ENCODE measurements around the gene KRT1. TPM values are rescaled to one million over a fixed set of nuclear protein-coding genes. Genes with fewer than 3 reads are reported as not detected.
"Not testable (repeated sequence)": the region's sequence is repeated elsewhere in the genome, so short reads cannot be mapped to it uniquely, and the experiment has no call there.

The KRT1 gene
- total RNA-seq, 6 experiments from 2014 or later = not detected

DNA sequence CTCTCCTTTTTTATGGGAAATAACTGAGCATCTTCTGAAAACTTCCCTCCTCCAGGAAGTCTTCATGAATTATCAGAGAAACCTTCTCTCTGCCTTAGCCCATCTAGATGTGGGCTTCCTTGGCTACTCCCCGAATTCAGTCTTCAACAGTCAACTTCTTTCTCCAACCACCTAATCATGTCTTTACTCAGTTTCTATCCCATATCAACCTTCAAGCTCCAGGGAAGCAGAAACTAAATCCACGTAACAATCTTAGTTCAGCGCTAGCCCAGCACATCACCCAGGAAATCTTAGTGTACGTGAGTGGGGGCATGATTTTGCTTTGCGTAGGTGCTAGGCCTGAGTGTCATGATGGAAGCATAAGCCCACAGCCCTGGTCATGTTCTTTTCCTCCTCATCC lies 35.9 kb upstream of the KRT1 start:
- WGBS (ENCODE audit: insufficient coverage, low coverage, low lambda C conversion rate, missing lambda C conversion rate) = 74% methylated on average over 5 of the region's 5 CpGs
- Histone ChIP-seq H3K4me1 (no peaks in the 10 kb centered on the region), H3K27ac (no peak overlapping the region), H3K9me3 (no peaks in the 10 kb centered on the region), H3K36me3 (no peaks in the 10 kb centered on the region), H3K4me3 (no peak overlapping the region), H3K27me3 (peaks cover 0 to 5% of the 10 kb centered on the region in 2 donors)
- ATAC-seq (no peak), DNase-seq (no peak)
- intact Hi-C loops (cut with DNase I) = no loop called here
- TF ChIP-seq CTCF (IDR thresholded peaks at IDR 0.05) = no peak
- TF ChIP-seq POLR2A (IDR thresholded peaks at IDR 0.05) = no peak

DNA sequence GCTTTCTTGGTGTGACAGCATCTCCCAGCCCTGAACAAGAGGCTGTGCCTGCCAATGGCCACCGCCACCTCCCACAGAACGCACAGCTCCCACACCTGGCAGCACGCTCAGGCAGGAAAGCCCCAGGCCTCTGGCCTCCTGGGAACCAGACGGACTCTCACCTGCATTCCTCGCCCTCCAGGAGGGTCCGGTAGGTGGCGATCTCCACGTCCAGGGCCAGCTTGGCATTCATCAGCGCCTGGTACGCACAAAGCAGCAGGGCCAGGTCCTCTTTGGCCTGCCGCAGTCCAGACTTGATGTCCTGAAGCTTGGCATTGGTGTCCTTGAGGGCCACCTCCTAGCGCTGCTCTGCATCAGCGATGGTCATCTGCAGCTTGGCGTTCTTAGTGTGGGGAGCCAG lies 35.2 kb upstream of the KRT1 start:
- no peaks in the 10 kb centered on the region for H3K36me3 ChIP-seq
- no peak overlapping the region for H3K4me3 ChIP-seq
- H3K9me3 ChIP-seq = no peaks in the 10 kb centered on the region
- DNase-seq = no peak
- no peak overlapping the region for H3K27ac ChIP-seq
- TF ChIP-seq CTCF (IDR thresholded peaks at IDR 0.05) (no peak), POLR2A (IDR thresholded peaks at IDR 0.05) (no peak)
- no peak for ATAC-seq
- intact Hi-C loops (cut with DNase I) = no loop called here
- 62% methylated on average over 3 of the region's 14 CpGs for WGBS (ENCODE audit: insufficient coverage, low coverage, low lambda C conversion rate, missing lambda C conversion rate)
- H3K4me1 ChIP-seq = no peaks in the 10 kb centered on the region
- H3K27me3 ChIP-seq = peaks cover 0 to 5% of the 10 kb centered on the region in 2 donors

DNA sequence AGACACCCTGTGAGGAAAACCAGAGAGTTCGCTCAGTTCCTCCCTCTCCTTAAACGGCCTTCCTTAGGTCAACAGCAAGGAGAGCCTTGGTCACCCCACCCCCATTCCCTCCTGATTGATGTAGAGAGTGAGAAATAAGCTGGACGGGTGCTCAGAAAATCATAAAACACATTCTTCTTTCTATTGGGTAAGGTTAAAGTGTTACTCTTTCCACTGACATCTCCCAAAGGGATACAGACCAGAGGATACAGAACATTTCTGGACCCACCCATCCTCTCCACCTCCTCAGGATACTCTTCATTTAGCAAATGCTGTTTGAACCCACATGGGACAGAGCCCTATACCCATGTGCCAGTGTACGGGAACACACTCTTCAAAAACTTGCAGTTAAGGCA lies 34.7 kb upstream of the KRT1 start:
- Histone ChIP-seq H3K4me1 (no peaks in the 10 kb centered on the region), H3K36me3 (no peaks in the 10 kb centered on the region), H3K27ac (no peak overlapping the region), H3K27me3 (peaks cover 0 to 5% of the 10 kb centered on the region in 2 donors), H3K4me3 (no peak overlapping the region), H3K9me3 (no peaks in the 10 kb centered on the region)
- no peak for TF ChIP-seq POLR2A (IDR thresholded peaks at IDR 0.05)
- no peak for TF ChIP-seq CTCF (IDR thresholded peaks at IDR 0.05)
- 31% methylated on average over 2 of the region's 4 CpGs for WGBS (ENCODE audit: insufficient coverage, low coverage, low lambda C conversion rate, missing lambda C conversion rate)
- no peak for DNase-seq
- ATAC-seq = no peak
- intact Hi-C loops (cut with DNase I) = no loop called here

- WGBS (ENCODE audit: insufficient coverage, low coverage, low lambda C conversion rate, missing lambda C conversion rate) = 12% methylated on average over 15 of the region's 72 CpGs
- intact Hi-C loops (cut with DNase I) = no loop called here
- Histone ChIP-seq H3K4me1 (no peaks in the 10 kb centered on the region), H3K27ac (no peak overlapping the region), H3K27me3 (peaks cover 0 to 5% of the 10 kb centered on the region in 2 donors), H3K36me3 (no peaks in the 10 kb centered on the region), H3K9me3 (no peaks in the 10 kb centered on the region), H3K4me3 (no peak overlapping the region)
- DNase-seq (no peak), ATAC-seq (no peak)
- TF ChIP-seq POLR2A (IDR thresholded peaks at IDR 0.05) = no peak
- no peak for TF ChIP-seq CTCF (IDR thresholded peaks at IDR 0.05)
Measured at GRCh38 chr12:52713960-52714886, 34.0 kb upstream of the KRT1 start.

DNA sequence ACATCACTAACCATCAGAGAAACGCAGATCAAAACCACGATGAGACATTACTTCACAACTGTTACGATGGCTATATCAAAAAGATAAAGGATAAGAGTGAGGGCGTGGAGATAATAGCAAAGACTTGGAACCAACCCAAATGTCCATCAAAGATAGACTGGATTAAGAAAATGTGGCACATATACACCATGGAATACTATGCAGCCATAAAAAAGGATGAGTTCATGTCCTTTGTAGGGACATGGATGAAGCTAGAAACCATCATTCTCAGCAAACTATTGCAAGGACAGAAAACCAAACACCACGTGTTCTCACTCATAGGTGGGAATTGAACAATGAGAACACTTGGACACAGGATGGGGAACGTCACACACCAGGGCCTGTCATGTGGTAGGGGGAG lies 31.9 kb upstream of the KRT1 start:
- 75% methylated on average over 6 of the region's 6 CpGs for WGBS (ENCODE audit: insufficient coverage, low coverage, low lambda C conversion rate, missing lambda C conversion rate)
- DNase-seq; H3K4me3 ChIP-seq; H3K4me1 ChIP-seq; H3K27me3 ChIP-seq; intact Hi-C loops (cut with DNase I); H3K27ac ChIP-seq; ATAC-seq; H3K36me3 ChIP-seq; H3K9me3 ChIP-seq: not testable (repeated sequence)
